GM12864 (cell line): ENCODE measurements around the gene KIAA0040.

Experiments used
- DNase-seq: peaks from one replicate; pipeline ENCODE4 v3.0.0-alpha.2; 2011; ENCODE audit warnings: low read depth
- H3K4me3 ChIP-seq: 2 replicates; pipeline ENCODE4 v1.5.1; 2011; ENCODE audit warnings: mild to moderate bottlenecking, low read depth, low read length, control low read depth
- TF ChIP-seq, protein P1 (sequence below): IDR thresholded peaks from 2 replicates; pipeline ENCODE4 v1.5.1; 2011; ENCODE audit warnings: low read depth, mild to moderate bottlenecking, moderate library complexity, low read length, control low read depth, inconsistent platforms; ENCODE audit errors: missing control alignments

KIAA0040 gene

DNA sequence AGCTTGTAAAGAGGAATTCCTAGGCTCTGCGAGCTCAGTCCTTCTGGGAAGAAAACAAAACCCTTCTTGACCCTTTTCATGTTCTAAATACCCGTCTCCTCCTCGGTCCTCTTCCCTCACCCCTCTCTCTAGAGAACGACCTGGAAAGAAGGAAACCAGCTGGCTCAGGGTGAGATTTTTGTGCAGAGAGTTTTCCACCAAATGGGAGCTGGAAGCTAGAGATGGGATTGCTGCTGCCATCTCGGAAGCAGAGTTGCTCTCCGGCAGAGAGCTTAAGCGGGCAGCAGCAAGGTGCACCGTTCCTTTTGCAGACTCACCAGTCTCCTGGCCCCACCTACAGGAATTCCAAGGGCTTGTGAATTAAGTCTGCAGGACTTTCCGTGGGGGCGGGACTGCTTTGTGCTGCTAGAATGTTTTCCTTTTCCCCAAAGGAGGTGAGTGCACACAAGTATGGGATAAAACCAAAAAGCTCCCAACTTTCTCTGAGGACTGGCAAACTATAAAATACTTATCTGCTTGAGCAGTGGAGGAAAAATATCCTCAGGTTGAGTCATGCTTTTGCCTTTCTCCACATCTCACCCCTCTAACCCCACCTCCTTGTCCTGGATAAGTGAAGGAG lies 29.1 kb upstream of the KIAA0040 start:
- no peak overlapping the region for H3K4me3 ChIP-seq
- DNase-seq = no peak
- TF ChIP-seq, protein P1, sequence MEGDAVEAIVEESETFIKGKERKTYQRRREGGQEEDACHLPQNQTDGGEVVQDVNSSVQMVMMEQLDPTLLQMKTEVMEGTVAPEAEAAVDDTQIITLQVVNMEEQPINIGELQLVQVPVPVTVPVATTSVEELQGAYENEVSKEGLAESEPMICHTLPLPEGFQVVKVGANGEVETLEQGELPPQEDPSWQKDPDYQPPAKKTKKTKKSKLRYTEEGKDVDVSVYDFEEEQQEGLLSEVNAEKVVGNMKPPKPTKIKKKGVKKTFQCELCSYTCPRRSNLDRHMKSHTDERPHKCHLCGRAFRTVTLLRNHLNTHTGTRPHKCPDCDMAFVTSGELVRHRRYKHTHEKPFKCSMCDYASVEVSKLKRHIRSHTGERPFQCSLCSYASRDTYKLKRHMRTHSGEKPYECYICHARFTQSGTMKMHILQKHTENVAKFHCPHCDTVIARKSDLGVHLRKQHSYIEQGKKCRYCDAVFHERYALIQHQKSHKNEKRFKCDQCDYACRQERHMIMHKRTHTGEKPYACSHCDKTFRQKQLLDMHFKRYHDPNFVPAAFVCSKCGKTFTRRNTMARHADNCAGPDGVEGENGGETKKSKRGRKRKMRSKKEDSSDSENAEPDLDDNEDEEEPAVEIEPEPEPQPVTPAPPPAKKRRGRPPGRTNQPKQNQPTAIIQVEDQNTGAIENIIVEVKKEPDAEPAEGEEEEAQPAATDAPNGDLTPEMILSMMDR = no peak

DNA sequence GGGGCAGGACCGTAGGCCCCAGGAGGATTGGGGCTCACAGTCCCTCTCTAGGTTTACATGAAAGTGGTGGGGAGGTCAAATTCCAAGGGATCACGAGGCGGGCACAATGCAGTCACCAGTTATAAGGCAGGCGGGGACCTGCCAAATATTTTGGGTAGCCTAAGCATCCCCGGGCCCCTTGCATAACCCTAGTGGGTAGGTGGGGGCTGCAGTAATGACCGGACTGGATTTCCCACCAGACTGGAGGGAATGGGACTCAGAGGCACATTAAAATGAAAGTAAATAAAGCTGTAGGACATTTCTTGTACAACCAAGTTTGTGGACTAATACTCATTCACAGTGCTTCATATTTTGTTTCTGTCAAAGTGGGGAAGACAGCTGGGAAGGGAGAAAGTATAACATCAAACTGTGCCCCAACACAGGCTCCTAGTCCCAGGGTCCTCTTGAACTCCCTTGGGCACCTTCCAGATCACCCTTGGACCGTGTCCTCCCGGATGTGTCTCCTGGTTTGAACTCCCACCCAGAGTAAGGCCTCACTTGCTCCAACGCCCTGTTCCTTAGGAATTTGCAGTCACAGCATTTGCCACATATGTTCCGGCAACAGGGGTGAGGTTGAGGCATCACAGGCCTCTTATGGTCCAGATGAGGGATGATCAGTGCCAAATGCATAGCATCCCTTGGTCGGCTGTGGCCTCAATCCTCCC lies 28.4 kb upstream of the KIAA0040 start:
- TF ChIP-seq, protein P1 = no peak
- DNase-seq = no peak
- H3K4me3 ChIP-seq = no peak overlapping the region

DNA sequence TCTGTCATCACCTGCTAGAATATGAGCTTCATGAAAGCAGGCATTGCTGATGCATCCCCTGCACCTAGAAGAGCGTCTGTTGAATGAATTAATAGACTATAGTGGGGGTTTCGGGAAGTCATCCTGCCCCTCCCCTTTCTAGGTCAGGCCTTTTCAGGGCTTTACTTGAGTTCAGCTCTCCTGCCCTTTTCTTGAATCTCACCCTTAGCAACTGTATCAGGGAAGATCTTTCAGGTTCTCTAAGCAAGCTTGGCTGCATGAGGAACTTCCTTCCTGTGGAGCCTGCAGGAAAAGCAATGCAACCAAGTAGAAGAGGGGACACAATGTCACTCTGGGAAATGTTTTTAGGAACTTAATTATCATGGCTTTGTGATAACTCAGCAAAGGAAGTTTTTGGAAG lies 27.2 kb upstream of the KIAA0040 start:
- no peak overlapping the region for H3K4me3 ChIP-seq
- no peak for DNase-seq
- TF ChIP-seq, protein P1 = no peak

DNA sequence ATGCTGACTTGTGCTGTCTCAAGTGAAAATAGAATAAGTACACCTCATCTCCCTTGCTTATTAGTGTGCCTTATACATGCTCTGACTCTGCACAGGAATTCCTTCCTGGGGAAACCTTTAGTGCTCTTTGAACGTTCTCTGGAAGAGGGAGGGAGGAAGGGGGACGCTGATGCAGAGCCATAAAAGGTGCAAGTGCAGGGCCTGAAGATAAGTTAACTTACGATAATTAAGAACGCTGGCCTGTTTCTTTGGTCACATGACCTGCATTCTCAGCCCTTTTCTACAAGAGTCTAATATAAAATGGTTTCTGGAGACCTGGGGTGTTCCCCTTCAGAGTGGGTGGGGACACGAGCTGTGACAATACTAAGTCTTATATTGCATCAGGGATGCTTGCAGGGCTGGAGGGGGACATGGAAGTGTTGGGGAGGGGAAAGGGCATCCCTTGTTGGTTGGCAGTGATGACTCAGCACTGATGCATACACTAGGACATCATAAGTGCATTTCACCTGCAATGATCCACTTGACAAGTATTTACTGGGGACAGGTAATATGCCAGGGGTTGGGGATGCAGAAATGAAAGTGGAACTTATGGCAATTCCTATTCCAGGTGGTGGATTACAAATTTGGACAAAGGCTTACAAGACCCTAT lies 26.3 kb upstream of the KIAA0040 start:
- TF ChIP-seq, protein P1 = no peak
- no peak for DNase-seq
- no peak overlapping the region for H3K4me3 ChIP-seq

DNA sequence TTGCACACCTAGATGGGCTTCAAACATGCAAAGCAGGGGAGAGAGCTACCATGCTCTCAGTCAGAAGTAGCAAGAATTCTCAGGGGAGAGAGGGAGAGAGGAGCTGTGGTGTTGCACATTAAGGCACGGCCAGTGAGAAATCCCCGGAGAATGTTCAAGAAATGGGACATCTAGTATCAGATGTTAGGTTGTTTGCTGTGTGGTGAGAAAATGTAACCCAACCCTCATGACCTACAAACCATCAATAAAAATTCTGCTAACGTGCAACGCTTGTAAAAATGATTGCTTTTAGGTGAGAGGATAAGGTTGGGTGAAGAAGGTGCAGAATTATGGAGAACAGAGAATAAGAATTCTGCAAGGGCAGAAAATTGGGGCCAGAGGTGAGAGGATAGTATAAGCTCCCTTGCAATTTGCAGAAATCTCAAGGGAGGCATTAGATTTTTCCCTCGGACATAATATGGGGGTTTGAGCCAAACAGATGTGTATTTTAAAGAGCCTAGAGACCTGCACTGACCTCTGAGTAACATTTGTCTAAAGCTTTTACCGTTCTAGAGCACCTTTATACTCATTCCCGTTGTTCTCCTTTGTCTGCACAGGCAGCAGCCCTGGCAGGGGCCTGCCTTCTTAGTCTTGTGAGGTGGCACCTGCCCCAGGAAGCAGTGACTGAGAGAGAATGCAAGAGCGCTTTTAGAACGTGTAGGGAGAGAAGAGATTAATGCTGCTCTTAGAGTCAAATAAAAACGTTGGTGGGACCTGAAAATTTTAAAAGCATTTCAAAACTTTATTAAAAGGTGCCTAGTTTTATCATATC lies 25.4 kb upstream of the KIAA0040 start:
- DNase-seq = no peak
- no peak overlapping the region for H3K4me3 ChIP-seq
- TF ChIP-seq, protein P1 = no peak

DNA sequence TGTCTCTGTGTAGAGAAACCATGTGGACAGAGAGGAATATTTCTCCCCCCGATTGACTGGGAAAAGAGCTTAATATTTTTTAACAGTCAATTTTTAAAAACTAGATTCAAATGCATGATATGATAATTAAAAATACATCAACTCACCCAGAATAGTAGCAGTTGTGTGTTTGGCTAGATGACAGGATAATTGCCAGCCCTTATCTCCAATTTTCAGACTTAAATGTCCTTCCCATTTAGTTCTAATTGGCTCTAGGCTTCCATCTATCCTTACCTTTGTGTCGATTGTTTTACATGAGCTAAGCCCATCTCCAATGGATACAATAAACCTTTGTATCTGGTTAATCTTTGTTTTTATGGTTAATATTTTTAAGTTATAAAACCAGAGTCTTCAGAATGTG lies 23.9 kb upstream of the KIAA0040 start:
- no peak for DNase-seq
- TF ChIP-seq, protein P1 = no peak
- H3K4me3 ChIP-seq = no peak overlapping the region
